ENCODE measurements around the gene OPTC.

- TF ChIP-seq CTCF (IDR thresholded peaks at IDR 0.05; ENCODE audit: poor library complexity, severe bottlenecking) (no peak), EZH2 (IDR thresholded peaks at IDR 0.05; ENCODE audit: borderline replicate concordance, insufficient read depth, low read length, poor library complexity, severe bottlenecking) (no peak), POLR2AphosphoS5 (IDR thresholded peaks at IDR 0.05) (no peak), EP300 (conservative IDR thresholded peaks at IDR 0.05; ENCODE audit: poor library complexity, severe bottlenecking) (no peak)
Measured at GRCh38 chr1:203451836-203452784, 41.8 kb upstream of the OPTC start.
